GM19328 (cell line): ENCODE measurements around the gene CYP11A1.

Experiments used
- ATAC-seq: cut with Tn5 transposase; IDR thresholded peaks from one replicate; pipeline ENCODE4 v1.9.1; 2021; ENCODE audit warnings: mild to moderate bottlenecking, moderate library complexity; ENCODE audit not compliant: unreplicated experiment

Gene CYP11A1

GRCh38 chr15:74350295-74351275 is 16.9 kb downstream of the CYP11A1 start:
- ATAC-seq, result no peak

GRCh38 chr15:74349241-74349778 is 18.1 kb downstream of the CYP11A1 start:
- no peak for ATAC-seq

DNA sequence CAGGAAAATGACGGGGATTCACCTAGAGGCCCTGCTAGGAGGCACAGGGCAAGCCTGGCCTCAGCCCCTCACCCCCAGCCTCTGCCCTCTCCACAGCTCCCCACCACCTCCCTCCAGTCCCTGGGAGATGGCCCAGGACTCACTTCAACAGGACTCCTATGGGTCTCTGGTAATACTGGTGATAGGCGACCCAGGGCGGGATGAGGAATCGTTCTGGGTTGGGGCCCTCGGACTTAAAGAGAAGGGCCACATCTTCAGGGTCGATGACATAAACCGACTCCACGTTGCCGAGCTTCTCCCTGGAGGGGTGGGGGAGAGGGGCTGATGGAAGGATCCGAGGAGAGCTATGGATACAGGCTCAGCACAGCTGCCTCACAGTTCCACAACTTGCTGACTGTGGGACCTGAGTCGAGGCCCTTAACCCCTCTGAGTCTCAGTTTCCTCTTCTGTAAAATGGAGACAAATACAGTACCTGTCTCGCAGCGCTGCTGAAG is 19.6 kb downstream of the CYP11A1 start:
- ATAC-seq, result no peak

- no peak for ATAC-seq
These were observed 22.4 kb downstream of the CYP11A1 start for GRCh38 chr15:74345051-74345450.

GRCh38 chr15:74343797-74344127 is 23.7 kb downstream of the CYP11A1 start:
- ATAC-seq, result no peak

GRCh38 chr15:74343127-74343796 is 24.2 kb downstream of the CYP11A1 start:
- ATAC-seq, result no peak

DNA sequence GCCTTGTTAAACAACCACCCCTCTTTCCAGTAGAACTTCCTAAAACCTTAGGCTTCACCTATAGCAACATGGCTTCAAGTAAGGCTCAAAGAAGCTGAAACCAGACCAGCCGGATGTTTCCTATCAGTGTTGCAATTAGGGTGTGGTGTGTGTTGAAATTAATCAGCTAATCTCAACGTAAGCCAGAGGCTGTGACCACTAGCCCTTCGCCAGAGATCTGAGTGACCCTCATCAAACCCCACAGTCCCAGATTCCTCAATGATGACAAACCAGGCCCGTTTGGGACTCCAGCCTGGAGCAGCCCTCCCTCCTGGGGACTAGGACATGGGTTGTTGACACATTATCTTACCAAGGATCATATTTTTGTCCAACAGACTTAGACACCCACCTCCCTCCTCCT is 27.3 kb downstream of the CYP11A1 start:
- no peak for ATAC-seq

- ATAC-seq, result no peak
These were observed 28.1 kb downstream of the CYP11A1 start for GRCh38 chr15:74339371-74339770.

DNA sequence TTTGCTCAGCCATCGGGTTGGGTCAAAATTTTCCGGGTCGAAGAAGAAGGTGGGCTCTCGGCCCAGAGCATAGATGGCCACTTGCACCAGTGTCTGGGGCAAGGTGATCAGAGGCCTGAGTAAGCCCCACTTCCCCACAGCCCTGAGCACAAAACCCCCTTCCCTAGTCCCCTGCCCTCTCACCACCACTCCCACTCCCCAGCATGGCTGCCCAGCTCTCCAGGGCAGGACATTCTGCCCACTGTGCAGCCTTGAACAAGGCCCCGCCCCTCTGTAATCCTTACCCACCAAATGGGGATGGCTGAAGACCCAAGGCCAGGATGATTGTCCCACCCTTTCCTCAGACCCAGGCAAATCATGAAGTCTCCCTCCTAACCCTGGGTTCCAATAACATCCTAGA is 28.8 kb downstream of the CYP11A1 start:
- ATAC-seq, result no peak

- no peak for ATAC-seq
These were observed 29.7 kb downstream of the CYP11A1 start for GRCh38 chr15:74337607-74338211.

DNA sequence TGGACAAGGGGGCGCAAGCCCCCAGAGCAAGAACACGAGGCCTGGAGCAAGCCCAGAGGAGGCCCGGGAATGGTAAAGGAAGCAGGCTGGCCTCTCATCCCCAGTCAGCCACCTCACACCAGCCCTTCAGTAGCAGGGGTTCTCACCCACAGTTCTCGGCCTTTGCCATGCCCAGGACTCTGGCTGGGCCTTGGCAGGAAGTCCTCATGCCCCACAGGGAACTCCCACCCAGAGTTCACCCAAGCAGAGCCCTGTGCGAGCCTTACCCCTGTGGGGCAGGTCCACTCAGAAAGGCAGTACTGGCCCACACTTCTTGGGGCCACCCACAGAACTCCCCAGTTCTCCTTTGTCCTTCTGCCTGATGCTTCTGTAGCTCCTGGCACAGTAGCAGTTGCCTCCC is 30.3 kb downstream of the CYP11A1 start:
- no peak for ATAC-seq

- ATAC-seq, result no peak
These were observed 31.1 kb downstream of the CYP11A1 start for GRCh38 chr15:74336061-74337005.

DNA sequence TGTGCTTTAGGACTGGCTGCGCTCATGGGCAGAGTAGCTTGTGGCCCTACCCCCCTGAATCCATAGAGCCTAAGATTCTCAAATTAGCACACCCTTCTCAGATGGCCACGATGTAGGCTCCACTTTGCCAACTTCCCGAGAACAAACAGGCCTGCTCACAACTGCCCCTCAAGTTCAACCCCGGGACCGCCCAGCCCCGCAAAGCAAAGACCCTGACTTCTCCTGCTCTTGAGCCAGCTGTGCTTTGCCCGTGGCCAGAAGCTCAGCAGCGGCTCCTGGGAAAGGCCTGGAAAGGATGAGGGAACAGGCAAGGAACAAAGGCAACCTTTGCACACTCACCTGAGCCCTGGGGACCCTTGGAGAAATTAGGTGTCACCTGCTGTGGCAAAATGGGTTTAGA is 32.0 kb downstream of the CYP11A1 start:
- ATAC-seq, result no peak

DNA sequence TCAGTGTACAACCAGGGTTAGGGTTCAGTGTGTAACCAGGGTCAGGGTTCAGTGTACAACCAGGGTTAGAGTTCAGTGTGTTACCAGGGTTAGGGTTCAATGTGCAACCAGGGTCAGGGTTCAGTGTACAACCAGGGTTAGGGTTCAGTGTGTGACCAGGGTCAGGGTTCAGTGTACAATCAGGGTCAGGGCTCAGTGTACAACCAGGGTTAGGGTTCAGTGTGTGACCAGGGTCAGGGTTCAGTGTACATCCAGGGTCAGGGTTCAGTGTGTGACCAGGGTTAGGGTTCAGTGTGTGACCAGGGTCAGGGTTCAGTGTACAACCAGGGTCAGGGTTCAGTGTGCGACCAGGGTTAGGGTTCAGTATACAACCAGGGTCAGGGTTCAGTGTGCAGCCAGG is 33.3 kb downstream of the CYP11A1 start:
- no peak for ATAC-seq

GRCh38 chr15:74333662-74334061 is 33.8 kb downstream of the CYP11A1 start:
- no peak for ATAC-seq

DNA sequence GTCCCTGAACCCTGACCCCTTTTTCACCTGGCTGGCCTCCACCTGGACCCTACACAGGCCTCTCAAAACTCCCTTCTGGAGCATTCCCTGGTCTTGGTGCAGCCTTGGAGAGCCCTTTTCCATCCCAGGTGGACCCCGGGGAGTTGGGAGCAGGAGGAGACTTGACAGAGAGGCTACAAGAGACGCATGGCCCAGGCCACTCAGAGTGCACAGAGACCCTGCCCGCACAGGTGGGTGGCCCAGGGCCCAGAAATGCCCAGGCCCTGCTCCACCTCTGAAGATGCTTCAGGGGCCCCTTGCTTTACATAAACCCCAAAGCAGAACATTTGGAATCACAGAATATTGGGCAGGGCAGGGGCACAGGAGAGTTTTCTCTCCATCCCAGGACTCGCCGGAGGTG is 34.4 kb downstream of the CYP11A1 start:
- ATAC-seq, result no peak

- no peak for ATAC-seq
These were observed 34.8 kb downstream of the CYP11A1 start for GRCh38 chr15:74332611-74333010.

GRCh38 chr15:74332011-74332410 is 35.4 kb downstream of the CYP11A1 start:
- no peak for ATAC-seq

- no peak for ATAC-seq
These were observed 36.5 kb downstream of the CYP11A1 start for GRCh38 chr15:74330861-74331408.
